ENCODE data around the gene DYNC2LI1.

DYNC2LI1 gene

DNA sequence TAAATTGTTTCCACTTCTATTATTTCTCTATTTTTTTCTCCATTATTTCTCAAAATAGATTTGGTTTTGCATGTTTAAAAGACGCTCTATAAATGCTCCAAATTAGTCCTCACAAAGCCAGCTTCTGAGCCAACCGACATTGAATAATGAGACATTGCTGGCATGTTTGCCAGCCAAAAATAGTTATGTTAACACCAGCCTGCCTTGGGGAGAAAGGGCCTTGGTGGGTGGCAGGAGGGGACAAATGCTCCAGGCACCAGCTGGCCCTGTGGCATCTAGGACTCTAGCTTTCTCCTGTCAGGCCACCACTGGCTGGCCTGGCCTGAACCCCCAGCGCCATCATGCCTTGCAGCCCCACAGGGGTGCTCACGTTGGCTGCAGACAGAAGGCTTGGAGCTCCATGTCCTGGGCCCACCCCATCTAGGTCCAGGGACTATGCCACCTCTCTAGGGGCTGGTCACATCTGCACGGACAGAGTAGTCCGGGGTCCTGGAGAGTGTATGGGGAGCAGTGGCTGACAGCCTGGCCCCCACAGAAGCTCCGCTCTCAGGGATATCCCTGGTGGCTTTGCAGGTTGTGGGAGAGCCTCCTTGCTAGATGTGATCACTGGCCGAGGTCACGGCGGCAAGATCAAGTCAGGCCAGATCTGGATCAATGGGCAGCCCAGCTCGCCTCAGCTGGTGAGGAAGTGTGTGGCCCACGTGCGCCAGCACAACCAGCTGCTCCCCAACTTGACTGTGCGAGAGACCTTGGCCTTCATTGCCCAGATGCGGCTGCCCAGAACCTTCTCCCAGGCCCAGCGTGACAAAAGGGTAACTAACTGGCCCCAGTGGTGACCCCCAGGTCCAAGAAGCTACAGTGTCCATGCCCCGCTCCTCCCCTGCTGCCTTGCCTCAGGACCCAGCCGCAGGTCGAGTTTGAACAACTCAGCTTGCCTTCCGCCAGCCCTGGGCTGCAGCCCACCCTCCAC is 77.5 kb downstream of the DYNC2LI1 start:
- DNase-seq, result no peak

DNA sequence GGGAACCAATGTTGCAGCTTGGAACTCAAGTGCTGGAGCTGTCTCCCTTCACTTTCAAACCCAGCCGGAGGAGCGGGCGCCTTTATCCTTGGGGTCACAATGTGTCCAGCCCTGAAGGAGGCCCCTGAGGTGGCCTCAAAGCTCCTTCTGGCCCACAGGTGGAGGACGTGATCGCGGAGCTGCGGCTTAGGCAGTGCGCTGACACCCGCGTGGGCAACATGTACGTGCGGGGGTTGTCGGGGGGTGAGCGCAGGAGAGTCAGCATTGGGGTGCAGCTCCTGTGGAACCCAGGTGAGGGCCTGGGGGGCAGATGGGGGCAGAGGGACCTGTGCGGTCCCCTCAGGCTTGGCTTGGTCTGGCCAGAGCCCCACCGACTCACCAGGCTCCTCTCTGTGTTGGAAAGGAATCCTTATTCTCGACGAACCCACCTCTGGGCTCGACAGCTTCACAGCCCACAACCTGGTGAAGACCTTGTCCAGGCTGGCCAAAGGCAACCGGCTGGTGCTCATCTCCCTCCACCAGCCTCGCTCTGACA is 78.4 kb downstream of the DYNC2LI1 start:
- DNase-seq, result no peak

DNA sequence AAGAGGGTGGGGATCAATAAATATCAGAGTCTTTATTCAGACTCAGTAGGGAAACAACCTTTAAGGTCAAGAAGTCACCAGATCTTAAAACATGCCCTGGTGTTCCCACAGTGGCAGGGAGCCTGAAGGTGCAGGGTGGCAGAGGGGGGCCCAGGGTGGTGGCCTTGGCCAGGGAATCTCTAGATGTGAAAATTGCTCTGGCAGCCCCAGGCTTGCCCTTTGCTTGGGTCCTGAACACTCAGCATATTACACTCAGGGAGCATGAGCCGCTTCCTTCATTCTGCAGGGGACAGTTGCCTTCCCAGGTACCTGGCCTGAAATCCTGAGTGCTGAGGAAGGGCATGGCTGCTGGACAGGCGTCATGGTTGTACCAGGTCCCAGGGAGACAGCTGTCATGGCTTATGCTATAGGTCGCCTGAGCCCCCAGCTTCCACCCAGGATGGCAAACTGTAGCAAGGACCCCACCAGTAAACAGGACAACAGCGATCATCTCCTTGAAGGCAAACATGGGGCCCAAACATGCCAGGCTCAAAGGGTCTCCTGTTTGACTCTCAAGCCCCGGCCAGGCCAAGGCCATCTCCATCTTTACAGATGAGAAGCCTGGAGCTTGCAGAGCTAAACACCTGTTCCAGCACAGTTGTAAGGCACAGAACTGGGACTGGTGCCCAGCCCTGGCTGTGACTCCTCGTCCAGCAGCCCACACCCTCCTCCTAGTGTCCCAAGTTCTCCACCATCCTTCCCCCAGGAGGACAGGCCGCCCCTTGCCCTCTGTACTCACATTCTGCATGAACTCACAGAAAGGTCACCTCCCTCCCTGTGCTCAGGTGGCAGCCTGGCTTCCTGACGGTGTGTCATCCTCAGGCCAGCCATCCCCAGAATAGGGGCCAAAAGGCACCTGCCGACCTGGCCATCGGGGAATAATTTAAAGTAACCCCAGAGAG is 79.6 kb downstream of the DYNC2LI1 start:
- no peak for DNase-seq

DNA sequence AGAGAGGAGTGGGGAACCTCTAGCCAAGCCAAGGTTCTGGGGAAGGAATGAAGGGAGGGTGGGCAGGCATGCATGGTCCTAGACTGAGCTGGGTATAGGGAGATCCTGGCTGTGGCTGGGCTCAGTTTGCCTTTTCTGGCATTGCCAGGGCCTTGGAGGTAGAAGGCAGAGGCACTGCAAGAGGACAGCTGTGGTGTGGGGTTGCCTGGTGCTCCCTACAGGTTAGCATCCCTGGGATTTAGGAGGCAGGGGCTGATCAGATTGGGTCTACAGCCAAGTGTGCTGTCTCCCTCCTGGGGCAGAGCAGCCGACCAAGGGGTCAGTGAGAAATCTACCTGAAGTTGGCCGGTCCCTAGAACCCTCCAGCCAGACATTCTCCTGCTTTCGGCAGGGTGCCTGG is 80.8 kb downstream of the DYNC2LI1 start:
- DNase-seq, result no peak

DNA sequence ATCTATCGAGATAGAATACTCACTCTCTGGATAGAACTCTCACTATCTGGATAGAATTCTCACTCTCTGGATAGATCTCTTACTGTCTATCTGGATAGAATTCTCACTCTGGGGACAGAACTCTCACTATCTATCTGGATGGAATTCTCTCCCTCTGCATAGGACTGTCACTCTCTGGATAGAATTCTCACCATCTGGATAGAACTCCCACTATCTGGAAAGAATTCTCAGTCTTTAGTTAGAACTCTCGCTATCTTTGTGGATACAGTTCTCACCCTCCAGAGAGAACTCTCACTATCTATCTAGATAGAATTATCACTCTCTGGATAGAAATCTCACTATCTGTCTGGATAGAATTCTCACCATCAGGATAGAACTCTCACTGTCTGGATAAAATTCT is 81.5 kb downstream of the DYNC2LI1 start:
- DNase-seq, result no peak

Measured in retina (tissue), 1 donor.